Skeletal muscle satellite cell (primary cell): ENCODE data around the gene RGSL1.

Experiments used
- H3K27me3 ChIP-seq: 2 replicates; pipeline ENCODE4 v1.7.0; 2013; ENCODE audit warnings: low read length; ENCODE audit not compliant: control insufficient read depth, insufficient read depth
- H3K36me3 ChIP-seq: 2 replicates; pipeline ENCODE4 v1.7.0; 2013; ENCODE audit warnings: mild to moderate bottlenecking, control low read depth, low read length; ENCODE audit not compliant: insufficient read depth
- H3K4me1 ChIP-seq: 2 replicates; pipeline ENCODE4 v1.7.0; 2013; ENCODE audit warnings: low read length; ENCODE audit not compliant: control insufficient read depth, insufficient read depth
- H3K4me2 ChIP-seq: 2 replicates; pipeline ENCODE4 v1.7.0; 2013; ENCODE audit warnings: mild to moderate bottlenecking, low read length
- H3K4me3 ChIP-seq: 2 replicates; pipeline ENCODE4 v1.7.0; 2013; ENCODE audit warnings: low read length
- H3K9ac ChIP-seq: 2 replicates; pipeline ENCODE4 v1.7.0; 2013; ENCODE audit warnings: mild to moderate bottlenecking, low read depth, low read length, moderate library complexity
- H3K9me3 ChIP-seq: replicated peaks from 2 replicates; pipeline ENCODE4 v1.7.0; 2013; ENCODE audit warnings: mild to moderate bottlenecking, control low read depth, low read length

RGSL1 gene

GRCh38 chr1:182555493-182555892, 105.5 kb downstream of the RGSL1 start:
- peaks cover 8% of the 10 kb centered on the region for H3K27me3 ChIP-seq
- no peaks in the 10 kb centered on the region for H3K36me3 ChIP-seq
- H3K4me2 ChIP-seq, result no peak overlapping the region
- H3K4me3 ChIP-seq, result no peak overlapping the region
- H3K9ac ChIP-seq, result no peak overlapping the region
- H3K4me1 ChIP-seq, result no peaks in the 10 kb centered on the region
- H3K9me3 ChIP-seq, result no peaks in the 10 kb centered on the region

GRCh38 chr1:182556279-182556678, 106.3 kb downstream of the RGSL1 start:
- H3K4me1 ChIP-seq, result no peaks in the 10 kb centered on the region
- no peaks in the 10 kb centered on the region for H3K36me3 ChIP-seq
- H3K27me3 ChIP-seq, result peaks cover 8% of the 10 kb centered on the region
- no peak overlapping the region for H3K4me3 ChIP-seq
- H3K4me2 ChIP-seq, result no peak overlapping the region
- no peaks in the 10 kb centered on the region for H3K9me3 ChIP-seq
- no peak overlapping the region for H3K9ac ChIP-seq

- no peak overlapping the region for H3K4me2 ChIP-seq
- no peaks in the 10 kb centered on the region for H3K4me1 ChIP-seq
- peaks cover 8% of the 10 kb centered on the region for H3K27me3 ChIP-seq
- no peaks in the 10 kb centered on the region for H3K9me3 ChIP-seq
- H3K36me3 ChIP-seq, result no peaks in the 10 kb centered on the region
- no peak overlapping the region for H3K4me3 ChIP-seq
- no peak overlapping the region for H3K9ac ChIP-seq
Measured at GRCh38 chr1:182560392-182560984, 110.5 kb downstream of the RGSL1 start.

- Histone ChIP-seq H3K36me3 (no peaks in the 10 kb centered on the region), H3K9ac (no peak overlapping the region), H3K9me3 (no peaks in the 10 kb centered on the region), H3K4me2 (no peak overlapping the region), H3K4me3 (no peak overlapping the region), H3K27me3 (peaks cover 8% of the 10 kb centered on the region), H3K4me1 (no peaks in the 10 kb centered on the region)
Measured at GRCh38 chr1:182561456-182561855, 111.5 kb downstream of the RGSL1 start.

- Histone ChIP-seq H3K9me3 (no peaks in the 10 kb centered on the region), H3K9ac (no peak overlapping the region), H3K36me3 (no peaks in the 10 kb centered on the region), H3K4me1 (no peaks in the 10 kb centered on the region), H3K4me3 (no peak overlapping the region), H3K27me3 (peaks cover 8% of the 10 kb centered on the region), H3K4me2 (no peak overlapping the region)
Measured at GRCh38 chr1:182563095-182563494, 113.1 kb downstream of the RGSL1 start.

GRCh38 chr1:182564406-182565004, 114.6 kb downstream of the RGSL1 start:
- Histone ChIP-seq H3K36me3 (no peaks in the 10 kb centered on the region), H3K4me3 (no peak overlapping the region), H3K27me3 (peaks cover 1% of the 10 kb centered on the region), H3K4me1 (no peaks in the 10 kb centered on the region), H3K9me3 (no peaks in the 10 kb centered on the region), H3K4me2 (no peak overlapping the region), H3K9ac (no peak overlapping the region)

GRCh38 chr1:182565537-182565936, 115.6 kb downstream of the RGSL1 start:
- Histone ChIP-seq H3K36me3 (no peaks in the 10 kb centered on the region), H3K9me3 (no peaks in the 10 kb centered on the region), H3K4me3 (no peak overlapping the region), H3K27me3 (no peaks in the 10 kb centered on the region), H3K9ac (no peak overlapping the region), H3K4me2 (no peak overlapping the region), H3K4me1 (no peaks in the 10 kb centered on the region)

- Histone ChIP-seq H3K9me3 (no peaks in the 10 kb centered on the region), H3K4me3 (no peak overlapping the region), H3K27me3 (no peaks in the 10 kb centered on the region), H3K4me2 (no peak overlapping the region), H3K9ac (no peak overlapping the region), H3K36me3 (no peaks in the 10 kb centered on the region), H3K4me1 (no peaks in the 10 kb centered on the region)
Measured at GRCh38 chr1:182567629-182568028, 117.7 kb downstream of the RGSL1 start.

- no peaks in the 10 kb centered on the region for H3K9me3 ChIP-seq
- H3K4me1 ChIP-seq, result no peaks in the 10 kb centered on the region
- no peaks in the 10 kb centered on the region for H3K27me3 ChIP-seq
- no peak overlapping the region for H3K4me2 ChIP-seq
- no peaks in the 10 kb centered on the region for H3K36me3 ChIP-seq
- H3K4me3 ChIP-seq, result no peak overlapping the region
- no peak overlapping the region for H3K9ac ChIP-seq
Measured at GRCh38 chr1:182568647-182569284, 118.8 kb downstream of the RGSL1 start.

- H3K36me3 ChIP-seq, result no peaks in the 10 kb centered on the region
- no peaks in the 10 kb centered on the region for H3K4me1 ChIP-seq
- H3K27me3 ChIP-seq, result no peaks in the 10 kb centered on the region
- no peak overlapping the region for H3K4me3 ChIP-seq
- H3K9me3 ChIP-seq, result no peaks in the 10 kb centered on the region
- no peak overlapping the region for H3K9ac ChIP-seq
- H3K4me2 ChIP-seq, result no peak overlapping the region
Measured at GRCh38 chr1:182569939-182570610, 120.1 kb downstream of the RGSL1 start.

GRCh38 chr1:182570611-182570970, 120.6 kb downstream of the RGSL1 start:
- Histone ChIP-seq H3K27me3 (no peaks in the 10 kb centered on the region), H3K4me2 (no peak overlapping the region), H3K4me1 (peaks cover 4% of the 10 kb centered on the region), H3K36me3 (no peaks in the 10 kb centered on the region), H3K9ac (no peak overlapping the region), H3K9me3 (no peaks in the 10 kb centered on the region), H3K4me3 (no peak overlapping the region)
